ENCODE data around the gene DCBLD2. TPM values are rescaled to one million over a fixed set of nuclear protein-coding genes. Genes with fewer than 3 reads are reported as not detected.

Gene DCBLD2
- total RNA-seq, 1 donor from 2014 or later, result 36.5 TPM

GRCh38 chr3:98920166-98920565 is 18.7 kb upstream of the DCBLD2 start:
- Histone ChIP-seq H3K4me3 (no peak overlapping the region), H3K36me3 (no peaks in the 10 kb centered on the region), H3K4me1 (no peaks in the 10 kb centered on the region), H3K27ac (no peak overlapping the region), H3K9me3 (no peaks in the 10 kb centered on the region), H3K27me3 (ENCODE audit: low read depth) (no peaks in the 10 kb centered on the region)
- intact Hi-C loops (cut with DNase I), result no loop called here
- ATAC-seq (no peak), DNase-seq (no peak)
- TF ChIP-seq CTCF (IDR thresholded peaks at IDR 0.05), result no peak

- intact Hi-C loops (cut with DNase I), result no loop called here
- no peak for ATAC-seq
- no peak for DNase-seq
Observed at GRCh38 chr3:98918586-98918985, 17.1 kb upstream of the DCBLD2 start.

GRCh38 chr3:98917608-98918007 is 16.1 kb upstream of the DCBLD2 start:
- Histone ChIP-seq H3K9me3 (no peaks in the 10 kb centered on the region), H3K4me1 (no peaks in the 10 kb centered on the region), H3K4me3 (no peak overlapping the region), H3K27ac (no peak overlapping the region), H3K27me3 (ENCODE audit: low read depth) (no peaks in the 10 kb centered on the region), H3K36me3 (no peaks in the 10 kb centered on the region)
- no peak for DNase-seq
- no peak for TF ChIP-seq CTCF (IDR thresholded peaks at IDR 0.05)
- no peak for ATAC-seq
- intact Hi-C loops (cut with DNase I), result no loop called here

More at GRCh38 chr3:98918586-98918985, 17.1 kb upstream of the DCBLD2 start:
- Histone ChIP-seq H3K27ac (no peak overlapping the region), H3K4me3 (no peak overlapping the region), H3K36me3 (no peaks in the 10 kb centered on the region), H3K27me3 (ENCODE audit: low read depth) (no peaks in the 10 kb centered on the region), H3K9me3 (no peaks in the 10 kb centered on the region), H3K4me1 (no peaks in the 10 kb centered on the region)
- TF ChIP-seq CTCF (IDR thresholded peaks at IDR 0.05), result no peak

- no peaks in the 10 kb centered on the region for H3K36me3 ChIP-seq
- no peak for DNase-seq
- intact Hi-C loops (cut with DNase I), result no loop called here
- TF ChIP-seq CTCF (IDR thresholded peaks at IDR 0.05), result no peak
- H3K4me3 ChIP-seq, result no peak overlapping the region
- no peaks in the 10 kb centered on the region for H3K27me3 ChIP-seq (ENCODE audit: low read depth)
- ATAC-seq, result no peak
- H3K27ac ChIP-seq, result no peak overlapping the region
- H3K4me1 ChIP-seq, result no peaks in the 10 kb centered on the region
- H3K9me3 ChIP-seq, result no peaks in the 10 kb centered on the region
Observed at GRCh38 chr3:98914210-98915080, 12.9 kb upstream of the DCBLD2 start.

- H3K27ac ChIP-seq, result no peak overlapping the region
Observed at GRCh38 chr3:98912448-98912847, 11.0 kb upstream of the DCBLD2 start.

More at GRCh38 chr3:98912448-98912847, 11.0 kb upstream of the DCBLD2 start:
- Histone ChIP-seq H3K27me3 (ENCODE audit: low read depth) (no peaks in the 10 kb centered on the region), H3K4me1 (no peaks in the 10 kb centered on the region), H3K4me3 (no peak overlapping the region), H3K36me3 (no peaks in the 10 kb centered on the region), H3K9me3 (no peaks in the 10 kb centered on the region)
- no peak for TF ChIP-seq CTCF (IDR thresholded peaks at IDR 0.05)
- intact Hi-C loops (cut with DNase I), result no loop called here
- no peak for ATAC-seq
- DNase-seq, result no peak

Measured in lower lobe of right lung (tissue), 2 donors.